HG02759 (cell line): Measurements from ENCODE around the gene IFI27L2.
"Not testable (repeated sequence)": the region's sequence is repeated elsewhere in the genome, so short reads cannot be mapped to it uniquely, and the experiment has no call there.

ENCODE experiments used
- ATAC-seq: cut with Tn5 transposase; IDR thresholded peaks from one replicate; pipeline ENCODE4 v1.9.1; 2021; ENCODE audit warnings: mild to moderate bottlenecking, moderate library complexity; ENCODE audit not compliant: unreplicated experiment

The IFI27L2 gene

GRCh38 chr14:94129111-94129757, at the start of gene IFI27L2:
TSS of gene IFI27L2 (minus strand) at chr14:94129604. CDS start at chr14:94129564, 40 bp downstream.
- ATAC-seq = peak; percentile 92

- no peak for ATAC-seq
Measured at GRCh38 chr14:94177806-94178205, 48.4 kb upstream of the IFI27L2 start.

DNA sequence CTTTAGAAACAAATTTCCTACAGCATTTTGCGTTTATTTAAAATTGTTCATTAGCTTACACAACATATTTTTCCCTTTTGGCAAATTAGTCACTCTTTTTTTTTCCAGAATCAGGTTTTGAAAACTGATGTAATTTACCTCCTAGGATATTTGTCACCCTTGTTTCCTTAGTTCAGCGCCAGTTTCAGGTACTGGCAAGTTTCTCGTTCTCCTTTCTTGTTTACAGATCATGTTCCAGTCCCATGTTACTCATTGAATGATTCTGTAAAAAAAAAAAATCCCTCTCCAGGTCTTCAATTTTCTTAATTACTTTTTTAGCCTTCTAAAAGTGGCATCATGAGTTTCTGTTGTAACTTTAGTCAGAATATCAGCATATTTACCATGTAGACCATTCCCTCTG, 47.4 kb upstream of the IFI27L2 start:
- ATAC-seq = no peak

DNA sequence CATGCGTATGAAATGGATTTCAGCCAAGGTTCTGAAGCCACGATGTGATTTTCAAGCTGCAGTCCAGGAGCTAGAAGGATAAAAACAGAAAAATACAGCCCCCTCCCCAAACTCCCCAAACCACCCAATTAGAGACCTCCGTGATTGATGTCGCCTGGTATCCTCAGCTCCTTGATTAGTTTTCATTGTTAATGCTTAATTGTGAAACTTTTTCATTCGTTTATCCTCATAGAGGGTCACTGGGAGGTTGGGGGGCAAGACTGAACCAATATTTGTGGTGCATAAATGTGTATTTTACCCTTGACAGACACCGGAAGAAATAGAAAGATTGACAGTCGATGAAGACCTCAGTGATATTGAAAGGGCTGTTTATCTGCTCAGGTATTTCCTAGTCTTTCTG, 46.3 kb upstream of the IFI27L2 start:
- no peak for ATAC-seq

DNA sequence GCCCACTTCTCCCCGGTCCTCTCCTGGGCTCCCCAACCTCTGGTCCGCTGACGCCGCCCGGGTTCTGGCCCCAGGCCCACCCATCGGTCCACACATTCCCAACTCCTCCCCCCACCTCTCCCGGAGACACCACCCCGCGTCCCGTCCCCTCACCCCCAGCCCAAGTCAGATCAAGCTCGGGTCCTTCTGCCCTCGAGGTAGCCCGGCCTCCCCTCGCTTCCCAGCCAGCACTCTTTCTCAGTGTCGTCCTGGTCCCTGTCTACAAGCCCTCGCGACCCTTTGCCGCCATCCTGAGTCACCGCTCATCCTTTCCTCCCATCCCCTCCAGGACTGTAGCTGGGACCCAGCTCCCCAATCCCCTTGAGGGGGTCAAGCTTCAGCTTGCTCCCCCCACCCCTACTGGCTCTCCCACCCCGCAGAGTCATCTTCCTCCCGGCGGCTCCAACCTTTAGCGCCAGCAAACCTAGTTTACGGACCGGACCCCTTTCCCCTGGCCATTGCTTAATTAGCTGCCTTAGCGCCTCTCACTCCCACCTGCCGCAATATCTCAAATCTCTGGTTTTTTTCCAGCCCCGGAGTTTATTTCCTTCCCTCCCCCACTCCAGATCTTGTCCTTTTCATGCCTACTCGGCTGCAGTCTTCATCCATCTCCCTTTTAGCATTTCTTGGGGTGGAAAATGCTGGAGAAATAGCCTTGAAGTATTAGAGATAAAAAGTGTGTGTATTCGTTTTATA, 45.8 kb upstream of the IFI27L2 start:
- ATAC-seq = no peak

DNA sequence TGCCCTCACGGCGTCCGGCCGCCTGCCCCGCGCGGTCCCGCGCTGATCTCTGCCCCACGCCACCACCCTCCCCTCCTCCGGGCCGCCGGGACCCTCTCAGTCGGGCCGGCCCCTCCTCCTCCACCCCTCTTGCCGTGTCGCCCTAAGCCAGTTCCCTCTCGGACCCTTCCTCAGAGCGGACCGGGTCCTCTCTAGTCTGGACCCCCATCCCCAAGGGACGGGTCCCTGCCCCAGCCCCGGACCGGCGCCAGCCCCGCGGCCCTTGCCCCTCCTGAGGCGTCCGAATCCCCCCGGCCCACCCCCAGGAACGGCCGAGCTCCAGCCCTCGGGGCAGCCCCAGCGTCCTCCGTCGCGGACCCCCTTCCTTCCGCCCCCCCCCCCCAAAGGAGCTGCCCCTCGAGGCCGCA, 45.2 kb upstream of the IFI27L2 start:
- no peak for ATAC-seq

DNA sequence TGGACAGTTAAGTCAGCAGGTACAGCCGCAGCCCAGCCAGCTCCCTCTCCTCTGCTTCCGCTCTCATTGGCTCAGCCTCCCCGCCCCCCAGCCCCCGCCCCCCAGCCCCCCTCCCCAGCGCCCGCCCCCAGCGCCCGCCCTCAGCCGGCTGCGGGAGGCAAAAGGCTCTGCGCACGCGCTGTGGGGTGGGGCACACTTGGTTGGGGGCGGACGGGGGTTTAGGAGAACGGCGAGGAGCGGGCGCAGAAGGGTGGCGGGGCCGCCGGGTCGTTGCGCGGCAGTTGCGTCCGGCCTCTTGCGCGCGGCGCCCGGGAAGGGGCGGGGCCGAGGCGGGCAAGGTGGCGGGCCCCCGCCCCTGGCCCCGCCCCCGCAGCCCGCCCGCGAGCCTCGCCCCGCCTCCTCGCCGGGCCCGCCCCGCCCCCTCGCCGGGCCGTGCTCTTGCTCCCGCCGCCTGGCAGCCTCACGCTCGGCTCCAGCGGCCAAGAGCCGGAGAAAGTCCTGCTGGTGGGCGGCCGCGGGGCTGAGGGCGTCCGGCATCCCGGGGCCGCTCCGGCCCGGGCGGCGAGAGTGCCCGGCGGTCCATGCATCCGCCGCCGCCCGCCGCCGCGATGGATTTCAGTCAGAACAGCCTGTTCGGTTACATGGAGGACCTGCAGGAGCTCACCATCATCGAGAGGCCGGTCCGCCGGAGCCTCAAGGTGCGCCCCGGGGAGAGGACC, 44.6 kb upstream of the IFI27L2 start, which contains the start of gene PPP4R4:
Gene PPP4R4, plus strand, starts transcription at position 438 of the 719 bp plus-strand sequence. Its CDS starts 144 bp downstream, at position 582.
- ATAC-seq = peak; percentile 86

GRCh38 chr14:94173471-94173884, 44.1 kb upstream of the IFI27L2 start:
- no peak for ATAC-seq

GRCh38 chr14:94172545-94172944, 43.1 kb upstream of the IFI27L2 start:
- ATAC-seq = no peak

- no peak for ATAC-seq
Measured at GRCh38 chr14:94171208-94171607, 41.8 kb upstream of the IFI27L2 start.

GRCh38 chr14:94170136-94170535, 40.7 kb upstream of the IFI27L2 start:
- no peak for ATAC-seq

DNA sequence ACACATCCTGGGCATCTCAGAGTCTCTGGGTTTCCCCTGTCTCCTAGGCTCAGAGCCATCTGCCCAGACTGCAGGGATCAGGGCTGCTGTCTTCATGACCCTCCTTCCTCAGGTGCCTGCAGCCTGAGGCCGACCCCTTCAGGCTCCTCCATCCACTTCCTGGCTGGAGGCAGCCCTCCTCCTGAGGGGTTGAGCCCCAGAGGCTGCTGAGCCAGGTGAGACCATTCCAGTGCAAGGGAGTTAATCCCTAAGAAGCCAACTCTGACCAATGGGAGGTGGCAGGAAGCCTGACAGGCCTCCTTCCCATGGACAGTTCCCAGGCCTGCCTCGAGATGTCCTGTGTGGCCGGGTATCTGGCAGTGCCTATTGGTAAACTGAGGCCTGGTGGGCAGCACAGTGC, 36.3 kb upstream of the IFI27L2 start:
- no peak for ATAC-seq

DNA sequence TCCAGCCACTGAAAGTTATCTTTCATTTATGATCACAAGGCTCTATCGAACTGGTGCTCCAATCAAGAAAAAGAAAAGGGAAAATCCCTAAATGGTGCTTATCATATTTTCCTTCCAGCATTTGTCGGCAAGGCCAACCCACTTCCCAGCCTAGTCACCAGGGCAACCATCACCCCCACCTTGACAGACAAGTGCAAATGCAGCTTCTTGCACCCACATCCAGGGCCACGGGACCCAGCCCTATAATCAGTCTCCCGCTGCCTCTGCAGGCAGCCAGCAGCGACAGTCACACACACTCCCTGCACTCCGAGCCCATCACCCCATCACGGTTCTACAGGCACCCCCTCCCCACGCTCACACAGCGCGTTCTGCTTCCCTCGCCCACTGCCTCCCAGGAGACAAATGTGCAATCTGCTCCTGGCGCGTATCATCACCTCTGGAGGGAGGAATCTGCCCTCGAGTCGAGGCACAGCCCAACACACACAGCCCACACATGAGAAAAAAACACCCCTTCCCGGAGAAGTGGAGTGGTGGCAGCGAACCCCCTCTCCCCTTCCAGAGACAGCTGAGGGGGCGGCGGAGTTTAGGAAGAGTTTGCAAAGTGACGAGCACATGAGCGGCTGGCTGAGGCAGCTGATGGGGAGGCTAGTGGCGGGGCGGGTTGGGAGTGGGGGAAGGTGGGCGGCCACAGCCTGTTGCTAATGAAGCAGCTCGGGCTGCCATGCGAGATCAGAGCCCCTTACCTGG, 35.5 kb upstream of the IFI27L2 start:
- ATAC-seq = no peak

- ATAC-seq = no peak
Measured at GRCh38 chr14:94163796-94164195, 34.4 kb upstream of the IFI27L2 start.

DNA sequence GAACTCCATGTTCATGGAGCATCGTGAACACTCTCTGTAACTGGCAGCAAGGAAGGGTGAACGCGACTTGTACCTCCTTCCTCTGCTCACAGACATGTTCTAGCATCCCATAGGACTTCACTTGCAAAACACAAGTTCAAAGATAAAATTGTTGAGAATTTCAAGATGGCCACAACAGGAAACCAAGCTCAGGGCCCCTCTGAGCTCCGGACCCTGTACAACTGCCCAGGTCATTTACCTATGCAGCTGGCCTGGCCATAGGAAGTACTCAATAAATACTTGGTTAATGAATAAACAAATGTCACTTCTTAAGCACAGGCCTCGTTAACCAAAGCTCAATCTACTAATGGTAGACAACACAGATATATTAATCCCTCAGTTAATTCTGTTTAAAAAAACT, 33.1 kb upstream of the IFI27L2 start:
- ATAC-seq = no peak

DNA sequence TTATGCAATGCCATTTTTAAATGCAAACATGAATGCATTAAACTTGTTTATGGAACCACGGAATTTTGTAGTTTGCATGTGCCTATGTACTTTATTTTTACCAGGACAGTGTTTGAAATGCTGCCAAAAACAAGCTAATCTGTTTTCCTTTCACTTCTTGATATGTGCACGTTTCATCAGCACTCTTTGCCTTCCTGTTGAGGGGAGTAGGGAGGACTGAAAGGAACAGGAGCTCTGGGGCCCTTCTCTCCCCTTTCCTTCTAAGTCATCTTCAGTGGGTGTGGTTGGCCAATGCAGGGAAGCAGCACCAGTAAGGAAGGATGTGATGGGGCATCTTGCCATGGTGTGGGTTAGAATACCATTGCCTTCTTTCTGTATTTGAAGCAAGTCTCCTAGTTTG, 32.6 kb upstream of the IFI27L2 start:
- no peak for ATAC-seq

- no peak for ATAC-seq
Measured at GRCh38 chr14:94161058-94161457, 31.7 kb upstream of the IFI27L2 start.

DNA sequence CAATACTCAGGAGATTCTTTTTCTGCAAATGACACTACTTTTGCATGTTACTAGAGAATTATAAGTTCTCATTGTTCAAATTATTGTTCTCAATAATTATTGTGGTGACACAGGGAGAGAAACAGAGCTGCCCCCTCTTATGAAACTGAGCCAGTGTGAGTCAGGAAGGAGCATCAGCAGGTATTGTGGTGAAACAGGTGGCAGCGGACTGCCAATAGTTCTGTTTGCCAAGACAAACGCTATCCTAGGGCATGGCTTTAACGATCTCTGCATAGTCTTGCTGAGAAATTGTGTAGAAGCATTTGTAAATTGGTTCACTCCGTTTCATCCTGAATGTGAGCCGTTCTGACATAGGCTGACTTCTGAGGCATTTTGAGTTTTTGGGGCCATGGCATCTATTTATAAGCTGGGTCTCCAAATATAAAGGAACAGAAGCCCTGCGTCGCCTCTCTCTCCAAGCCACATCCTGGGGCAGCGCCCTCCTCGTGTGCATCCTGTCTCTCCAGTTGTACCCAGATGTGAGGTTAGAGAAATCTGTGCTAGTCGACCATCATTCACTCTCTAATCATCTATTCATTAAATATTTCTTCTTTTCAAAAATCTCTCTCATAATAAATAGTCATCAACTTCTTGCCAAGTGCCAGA, 29.0 kb upstream of the IFI27L2 start:
- ATAC-seq = no peak

- no peak for ATAC-seq
Measured at GRCh38 chr14:94157197-94157596, 27.8 kb upstream of the IFI27L2 start.

- ATAC-seq = not testable (repeated sequence)
Measured at GRCh38 chr14:94156143-94156542, 26.7 kb upstream of the IFI27L2 start.
